Endothelial cell of umbilical vein (primary cell): ENCODE data around the gene TPPP2. TPM values are rescaled to one million over a fixed set of nuclear protein-coding genes. Genes with fewer than 3 reads are reported as not detected.

ENCODE experiments used
- BruUV-seq: library from RNA; stranded (reverse); fragments of 400-500 nt; replicated peaks from 2 replicates; lab custom pipeline; 2021; lab: Mats Ljungman, UMichigan
- CTCF ChIA-PET: fragments of 300-600, 350-600 bp; sonication (Branson Sonifier 250); formaldehyde crosslinking; loops from one replicate; lab custom pipeline; 2021; ENCODE audit warnings: antibody characterized with exemption, inconsistent platforms; lab: Charles Lee
- POLR2A ChIA-PET: fragments of 300-600, 350-600 bp; sonication (Branson Sonifier 250); formaldehyde crosslinking; loops from one replicate; lab custom pipeline; 2021; ENCODE audit warnings: antibody characterized with exemption, inconsistent platforms; lab: Charles Lee
- DNase-seq: peaks from one replicate; pipeline ENCODE4 v3.0.0-alpha.2; 2011; ENCODE audit warnings: low read depth, low spot score
- FAIRE-seq: peaks from 2 replicates; lab custom pipeline; 2011; peaks lifted over from hg19 to GRCh38; lab: Jason Lieb, UNC
- H2AFZ ChIP-seq: 2 replicates; pipeline ENCODE4 v1.6.0; 2012; ENCODE audit warnings: low read depth, low read length, control low read depth, inconsistent platforms
- H3K27ac ChIP-seq: 2 replicates; pipeline ENCODE4 v1.5.1; 2011; ENCODE audit warnings: low read depth, mild to moderate bottlenecking, control low read depth, low read length, moderate library complexity; ENCODE audit not compliant: insufficient read depth
- H3K27me3 ChIP-seq, 2 experiments: 2 replicates each; pipeline versions ENCODE4 v1.6.0 to v1.6.1; 2011; ENCODE audit warnings: low read length in 2 of 2, mixed read lengths in 1 of 2; ENCODE audit not compliant: control insufficient read depth in 2 of 2, insufficient read depth in 2 of 2
- H3K36me3 ChIP-seq, 2 experiments: 2 replicates in 1 of 2; 3 replicates in 1 of 2; pipeline ENCODE4 v1.5.1; 2011; ENCODE audit warnings: low read length in 2 of 2, mild to moderate bottlenecking in 1 of 2, moderate library complexity in 1 of 2; ENCODE audit not compliant: control insufficient read depth in 2 of 2, insufficient read depth in 2 of 2; ENCODE audit errors: extremely low read depth in 1 of 2
- H3K4me1 ChIP-seq: 3 replicates; pipeline ENCODE4 v1.5.1; 2011; ENCODE audit warnings: mild to moderate bottlenecking, low read length; ENCODE audit not compliant: control insufficient read depth, insufficient read depth; ENCODE audit errors: extremely low read depth
- H3K4me2 ChIP-seq: 2 replicates; pipeline ENCODE4 v1.6.1; 2011; ENCODE audit warnings: low read length, control low read depth, mixed read lengths; ENCODE audit not compliant: insufficient read depth
- H3K4me3 ChIP-seq, 3 experiments: fragments of 200-600 bp in 1 of 3; sonication (generic), shearing (Covaris generic) in 1 of 3; replicated peaks in 1 of 3; 2 replicates each; pipeline ENCODE4 v1.5.1; 2011 to 2016; ENCODE audit warnings: control low read depth in 3 of 3, low read length in 3 of 3, mild to moderate bottlenecking in 2 of 3, inconsistent platforms in 1 of 3, low read depth in 1 of 3, moderate library complexity in 1 of 3; ENCODE audit not compliant: insufficient read depth in 1 of 3
- H3K79me2 ChIP-seq: 2 replicates; pipeline ENCODE4 v1.6.0; 2012; ENCODE audit warnings: low read length, inconsistent platforms; ENCODE audit not compliant: control insufficient read depth, insufficient read depth
- H3K9ac ChIP-seq: replicated peaks from 2 replicates; pipeline ENCODE3; 2011; ENCODE audit warnings: low read length, control low read depth; ENCODE audit not compliant: insufficient read depth; ENCODE audit errors: extremely low read depth
- H3K9me1 ChIP-seq: replicated peaks from 3 replicates; pipeline ENCODE4 v1.6.0; 2011; ENCODE audit warnings: mild to moderate bottlenecking, low read length; ENCODE audit not compliant: control insufficient read depth, insufficient read depth; ENCODE audit errors: extremely low read depth
- H3K9me3 ChIP-seq: replicated peaks from 2 replicates; pipeline ENCODE4 v1.5.1; 2012; ENCODE audit warnings: low read length, inconsistent platforms; ENCODE audit not compliant: control insufficient read depth, insufficient read depth
- H4K20me1 ChIP-seq: replicated peaks from 2 replicates; pipeline ENCODE3; 2011; ENCODE audit warnings: mild to moderate bottlenecking, low read length; ENCODE audit not compliant: control insufficient read depth, insufficient read depth; ENCODE audit errors: extremely low read depth
- EZH2 ChIP-seq: IDR thresholded peaks from 2 replicates; pipeline ENCODE4 v1.6.1; 2012; ENCODE audit warnings: borderline replicate concordance, low read depth, mild to moderate bottlenecking, moderate library complexity, low read length, inconsistent platforms; ENCODE audit not compliant: severe bottlenecking
- FOS ChIP-seq: IDR thresholded peaks from 2 replicates; pipeline ENCODE4 v1.6.1; 2011; ENCODE audit warnings: mild to moderate bottlenecking, low read length, moderate library complexity, borderline replicate concordance; ENCODE audit not compliant: insufficient read depth
- GATA2 ChIP-seq: IDR thresholded peaks from 2 replicates; pipeline ENCODE4 v1.7.0; 2011; ENCODE audit warnings: low read depth, mild to moderate bottlenecking, moderate library complexity, mixed read lengths, low read length; ENCODE audit not compliant: insufficient read length, insufficient read depth
- JUN ChIP-seq: IDR thresholded peaks from 2 replicates; pipeline ENCODE4 v1.6.1; 2011; ENCODE audit warnings: borderline replicate concordance, low read depth; ENCODE audit not compliant: insufficient read length, insufficient read depth
- MAX ChIP-seq: IDR thresholded peaks from 2 replicates; pipeline ENCODE4 v1.6.1; 2011; ENCODE audit not compliant: insufficient read depth, insufficient read length
- MYC ChIP-seq: IDR thresholded peaks from one replicate; pipeline ENCODE4 v1.6.1; 2011; ENCODE audit warnings: mild to moderate bottlenecking, low read depth, low read length
- POLR2A ChIP-seq: IDR thresholded peaks from 2 replicates; pipeline ENCODE4 v1.6.1; 2012; ENCODE audit warnings: low read depth, mild to moderate bottlenecking, control low read depth, low read length
- POLR2AphosphoS5 ChIP-seq: IDR thresholded peaks from 2 replicates; pipeline ENCODE4 v1.6.1; 2012; ENCODE audit warnings: low read depth, mild to moderate bottlenecking, control low read depth, low read length, moderate library complexity; ENCODE audit not compliant: insufficient read depth
- dilution Hi-C: fragments of 300-500 bp; cut with MboI; formaldehyde crosslinking; loops from one replicate; pipeline ENCODE4 v1.15.0; 2019; ENCODE audit warnings: low sequenced_read_pairs; ENCODE audit not compliant: extremely low pct_ligation_motif_present
- intact Hi-C: fragments of 100-400 bp; cut with micrococcal nuclease; formaldehyde crosslinking; loops from one replicate; pipeline ENCODE4 v1.10.0; 2022
- polyA plus RNA-seq, 4 experiments: library from polyadenylated mRNA; depleted of rRNA in 3 of 4; stranded (reverse) in 3 of 4; unstranded in 1 of 4; fragments of >200 nt; gene quantifications; 2 replicates each; pipeline versions ENCODE4 v1.2.1 to v1.2.3, GENCODE V29; 2011 to 2012; ENCODE audit warnings: missing spikeins in 1 of 4
- total RNA-seq: library from RNA; stranded (reverse); gene quantifications from 2 replicates; pipeline ENCODE4 v1.2.3, GENCODE V29; 2021
- TF ChIP-seq, protein P1 (sequence below), 2 donors: IDR thresholded peaks; 1 replicate in 1 of 2; 2 replicates in 1 of 2; pipeline ENCODE4 v1.5.1; 2011; ENCODE audit warnings: low read length in 2 of 2, mild to moderate bottlenecking in 2 of 2, moderate library complexity in 2 of 2, control low read depth in 1 of 2, inconsistent platforms in 1 of 2, low read depth in 1 of 2; ENCODE audit not compliant: insufficient read depth in 1 of 2; ENCODE audit errors: extremely low read depth in 1 of 2

TPPP2 gene
- total and polyA plus RNA-seq, 2 donors (not counting 3 experiments of a cell fraction or from before 2014, with no cell fraction given), result not detected

DNA sequence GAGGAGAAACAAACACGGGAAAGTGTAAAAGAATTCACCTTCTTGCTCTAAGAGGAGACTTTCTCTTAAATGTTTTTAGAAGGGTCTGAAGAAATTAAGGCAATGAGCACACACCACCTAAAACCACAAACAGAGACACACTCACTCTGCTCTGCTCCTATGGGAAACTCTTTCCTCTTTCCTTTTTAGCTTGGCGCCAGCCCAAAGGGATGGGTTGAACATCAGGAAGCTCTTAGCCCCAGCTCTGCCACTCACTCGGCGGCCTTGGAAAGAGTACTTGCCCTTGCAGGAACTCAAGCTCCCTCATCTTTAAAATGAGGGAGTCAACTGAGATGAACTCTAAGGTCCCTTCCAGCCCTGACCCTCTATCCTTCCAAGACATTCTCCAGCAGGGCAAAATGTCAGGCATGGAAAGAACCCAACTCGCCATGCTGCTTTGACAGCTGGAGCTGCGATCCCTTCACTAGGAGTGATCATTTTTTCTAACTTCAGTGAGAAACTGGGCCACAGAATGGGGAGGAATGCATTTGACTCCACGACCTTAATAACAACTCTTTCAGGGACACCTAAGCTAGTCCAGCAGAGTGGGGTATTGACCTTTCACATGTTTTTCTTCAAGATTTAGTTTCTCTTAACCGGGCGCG is 26.6 kb downstream of the TPPP2 start:
- Histone ChIP-seq H3K27me3 (peaks cover 12 to 19% of the 10 kb centered on the region in 2 experiments), H3K4me3 (no peak overlapping the region), H3K9me3 (no peaks in the 10 kb centered on the region), H3K27ac (no peak overlapping the region), H3K4me1 (no peaks in the 10 kb centered on the region), H3K9ac (no peak overlapping the region), H3K4me2 (no peak overlapping the region), H3K9me1 (no peaks in the 10 kb centered on the region), H2AFZ (no peak overlapping the region), H3K79me2 (no peaks in the 10 kb centered on the region), H4K20me1 (no peaks in the 10 kb centered on the region), H3K36me3 (no peaks in the 10 kb centered on the region)
- ChIA-PET CTCF (interaction anchor here (0.8 to 1.6 kb wide), 3 partner anchors 12 to 42 kb away, joined by 3 to 6 read pairs (median 3); no protein-coding TSS in a partner anchor), POLR2A (no interaction called here)
- DNase-seq (no peak), FAIRE-seq (no peak)
- intact Hi-C loops (no loop called here), dilution Hi-C loops (no loop called here)
- BruUV-seq, result no TSS peak
- TF ChIP-seq EZH2 (no peak), MAX (no peak), POLR2AphosphoS5 (no peak), POLR2A (no peak), FOS (no peak), MYC (no peak), GATA2 (no peak), JUN (no peak)
- TF ChIP-seq, protein P1, sequence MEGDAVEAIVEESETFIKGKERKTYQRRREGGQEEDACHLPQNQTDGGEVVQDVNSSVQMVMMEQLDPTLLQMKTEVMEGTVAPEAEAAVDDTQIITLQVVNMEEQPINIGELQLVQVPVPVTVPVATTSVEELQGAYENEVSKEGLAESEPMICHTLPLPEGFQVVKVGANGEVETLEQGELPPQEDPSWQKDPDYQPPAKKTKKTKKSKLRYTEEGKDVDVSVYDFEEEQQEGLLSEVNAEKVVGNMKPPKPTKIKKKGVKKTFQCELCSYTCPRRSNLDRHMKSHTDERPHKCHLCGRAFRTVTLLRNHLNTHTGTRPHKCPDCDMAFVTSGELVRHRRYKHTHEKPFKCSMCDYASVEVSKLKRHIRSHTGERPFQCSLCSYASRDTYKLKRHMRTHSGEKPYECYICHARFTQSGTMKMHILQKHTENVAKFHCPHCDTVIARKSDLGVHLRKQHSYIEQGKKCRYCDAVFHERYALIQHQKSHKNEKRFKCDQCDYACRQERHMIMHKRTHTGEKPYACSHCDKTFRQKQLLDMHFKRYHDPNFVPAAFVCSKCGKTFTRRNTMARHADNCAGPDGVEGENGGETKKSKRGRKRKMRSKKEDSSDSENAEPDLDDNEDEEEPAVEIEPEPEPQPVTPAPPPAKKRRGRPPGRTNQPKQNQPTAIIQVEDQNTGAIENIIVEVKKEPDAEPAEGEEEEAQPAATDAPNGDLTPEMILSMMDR (IDR thresholded peaks at IDR 0.05; ENCODE audit: extremely low read depth in 1 of 2, insufficient read depth in 1 of 2, low read depth in 1 of 2, low read length in 2 of 2), result no peak
